Peyer's patch (tissue), 4 donors: ENCODE data around the gene LOXL3.

Experiments used
- CTCF ChIP-seq, 6 experiments: fragments of 450-650 bp in 4 of 6; fragments of 200-600 bp in 2 of 6; sonication (generic) in 1 of 6; IDR thresholded peaks; one replicate each; pipeline ENCODE4 v1.5.1; 2017 to 2019; ENCODE audit warnings: antibody characterized with exemption in 6 of 6, mild to moderate bottlenecking in 3 of 6, moderate library complexity in 1 of 6
- POLR2A ChIP-seq, 2 donors: fragments of 450-650 bp; IDR thresholded peaks; one replicate each; pipeline ENCODE4 v1.5.1; 2017; ENCODE audit warnings: antibody characterized with exemption in 2 of 2, mild to moderate bottlenecking in 2 of 2, moderate library complexity in 2 of 2

GRCh38 chr2:74498500-74499266, 55.1 kb downstream of the LOXL3 start:
- TF ChIP-seq CTCF (IDR thresholded peaks at IDR 0.05) = no peak
- TF ChIP-seq POLR2A (IDR thresholded peaks at IDR 0.05) = no peak
